Omental fat pad (tissue), 4 donors: ENCODE data around the gene ELP2. TPM values are rescaled to one million over a fixed set of nuclear protein-coding genes. Genes with fewer than 3 reads are reported as not detected.
"Not testable (repeated sequence)": the region's sequence is repeated elsewhere in the genome, so short reads cannot be mapped to it uniquely, and the experiment has no call there.

Experiments
- ATAC-seq: fragments of 150-250 bp; one replicate; pipeline ENCODE4 v1.9.1; 2016; ENCODE audit warnings: mild to moderate bottlenecking, moderate library complexity; ENCODE audit not compliant: low FRiP score
- DNase-seq: peaks from one replicate; pipeline ENCODE4 v3.0.0-alpha.2; 2019; ENCODE audit warnings: low spot score
- total RNA-seq, 4 donors: library from RNA; depleted of rRNA; stranded (reverse); fragments of >200 nt; gene quantifications; one replicate each; pipeline ENCODE4 v1.1.0, GENCODE V29; 2016
- TF ChIP-seq, protein P1 (sequence below), 3 donors: fragments of 450-650 bp; IDR thresholded peaks; one replicate each; pipeline ENCODE4 v1.5.1; 2016 to 2017; ENCODE audit warnings: antibody characterized with exemption in 3 of 3, mild to moderate bottlenecking in 3 of 3, moderate library complexity in 2 of 3

Gene ELP2
- total RNA-seq, result 10 to 100 TPM; 43.6 to 62.3 (median 57.7) TPM

- TF ChIP-seq, protein P1, sequence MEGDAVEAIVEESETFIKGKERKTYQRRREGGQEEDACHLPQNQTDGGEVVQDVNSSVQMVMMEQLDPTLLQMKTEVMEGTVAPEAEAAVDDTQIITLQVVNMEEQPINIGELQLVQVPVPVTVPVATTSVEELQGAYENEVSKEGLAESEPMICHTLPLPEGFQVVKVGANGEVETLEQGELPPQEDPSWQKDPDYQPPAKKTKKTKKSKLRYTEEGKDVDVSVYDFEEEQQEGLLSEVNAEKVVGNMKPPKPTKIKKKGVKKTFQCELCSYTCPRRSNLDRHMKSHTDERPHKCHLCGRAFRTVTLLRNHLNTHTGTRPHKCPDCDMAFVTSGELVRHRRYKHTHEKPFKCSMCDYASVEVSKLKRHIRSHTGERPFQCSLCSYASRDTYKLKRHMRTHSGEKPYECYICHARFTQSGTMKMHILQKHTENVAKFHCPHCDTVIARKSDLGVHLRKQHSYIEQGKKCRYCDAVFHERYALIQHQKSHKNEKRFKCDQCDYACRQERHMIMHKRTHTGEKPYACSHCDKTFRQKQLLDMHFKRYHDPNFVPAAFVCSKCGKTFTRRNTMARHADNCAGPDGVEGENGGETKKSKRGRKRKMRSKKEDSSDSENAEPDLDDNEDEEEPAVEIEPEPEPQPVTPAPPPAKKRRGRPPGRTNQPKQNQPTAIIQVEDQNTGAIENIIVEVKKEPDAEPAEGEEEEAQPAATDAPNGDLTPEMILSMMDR (IDR thresholded peaks at IDR 0.05), result no peak
- peak; percentile 96 for ATAC-seq
- DNase-seq, result peak; percentile 84
These were observed at the start of gene ELP2, which contains the start of gene SLC39A6 for GRCh38 chr18:36129300-36130038. Gene ELP2 (plus strand): TSS chr18:36129899. CDS start chr18:36129934, 35 bp downstream. Gene SLC39A6 (minus strand): TSS chr18:36129340. CDS start chr18:36127007, 2,333 bp downstream.

DNA sequence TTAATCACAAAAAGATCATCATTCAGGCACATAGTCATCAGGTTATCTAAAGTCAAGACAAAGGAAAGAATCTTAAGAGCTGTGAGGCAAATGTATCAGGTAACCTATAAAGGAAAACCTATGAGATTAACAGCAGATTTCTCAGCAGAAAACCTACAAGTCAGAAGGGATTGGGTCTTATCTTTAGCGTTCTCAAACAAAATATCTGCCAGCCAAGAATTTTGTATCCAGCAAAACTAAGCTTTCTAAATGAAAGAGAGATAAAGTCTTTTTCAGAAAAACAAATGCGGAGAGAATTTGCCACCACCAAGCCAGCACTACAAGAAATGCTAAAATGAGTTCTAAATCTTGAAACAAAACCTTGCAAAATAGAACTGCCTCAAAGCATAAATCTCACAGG lies 48.6 kb upstream of the ELP2 start:
- not testable (repeated sequence) for ATAC-seq, DNase-seq

GRCh38 chr18:36083729-36084128 lies 46.0 kb upstream of the ELP2 start:
- no peak for DNase-seq
- TF ChIP-seq, protein P1 (IDR thresholded peaks at IDR 0.05), result no peak
- ATAC-seq, result no peak

DNA sequence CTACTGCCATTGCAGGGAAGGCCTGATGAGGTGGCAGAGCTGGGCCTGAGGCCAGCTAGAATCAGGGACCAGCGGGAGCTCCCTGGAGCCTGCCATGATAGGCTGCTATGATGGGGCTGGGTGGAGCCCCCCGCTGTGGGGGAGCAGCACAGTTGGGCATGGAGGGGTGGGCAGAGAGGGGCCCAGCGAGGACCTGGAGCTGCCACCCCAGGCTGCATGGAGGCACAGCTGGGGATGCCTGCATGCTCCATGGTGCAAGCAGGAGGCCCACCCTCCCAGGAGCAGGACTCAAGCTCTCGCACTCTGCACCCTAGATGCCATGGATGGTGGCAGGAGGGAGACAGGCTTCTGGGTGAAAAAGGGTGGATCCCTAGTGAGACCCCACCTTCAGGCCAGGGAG lies 44.5 kb upstream of the ELP2 start:
- ATAC-seq (no peak), DNase-seq (no peak)
- TF ChIP-seq, protein P1 (IDR thresholded peaks at IDR 0.05), result no peak

DNA sequence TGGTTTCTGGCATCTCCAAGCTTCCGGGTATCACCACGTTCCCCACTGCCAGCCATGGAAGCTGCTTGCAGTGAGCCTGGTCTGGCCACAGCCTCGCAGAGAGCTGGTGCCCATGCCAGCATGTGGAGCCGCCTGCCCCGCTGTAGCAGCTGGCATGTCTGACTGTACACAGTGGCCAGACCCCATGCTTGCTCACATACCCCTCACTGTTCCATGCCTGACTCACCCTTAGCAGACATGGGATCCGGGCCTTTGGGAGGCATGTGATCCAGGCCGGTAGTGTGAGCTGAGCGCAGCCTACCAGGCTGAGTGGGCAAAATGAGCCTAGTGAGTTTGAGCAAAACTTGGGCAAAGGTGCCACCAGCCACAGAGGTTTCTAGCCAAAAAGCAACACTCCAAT lies 43.5 kb upstream of the ELP2 start:
- DNase-seq (no peak), ATAC-seq (no peak)
- TF ChIP-seq, protein P1 (IDR thresholded peaks at IDR 0.05), result no peak

GRCh38 chr18:36088256-36088655 lies 41.4 kb upstream of the ELP2 start:
- no peak for DNase-seq
- TF ChIP-seq, protein P1 (IDR thresholded peaks at IDR 0.05), result no peak
- ATAC-seq, result no peak

- TF ChIP-seq, protein P1 (IDR thresholded peaks at IDR 0.05), result no peak
- DNase-seq (no peak), ATAC-seq (no peak)
These were observed 40.7 kb upstream of the ELP2 start for GRCh38 chr18:36089001-36089400.

GRCh38 chr18:36092116-36092515 lies 37.6 kb upstream of the ELP2 start:
- not testable (repeated sequence) for ATAC-seq, DNase-seq
